GM21737 (cell line): ENCODE results near the gene TIPARP.
"Not testable (repeated sequence)": the region's sequence is repeated elsewhere in the genome, so short reads cannot be mapped to it uniquely, and the experiment has no call there.

Experiments
- ATAC-seq: cut with Tn5 transposase; IDR thresholded peaks from one replicate; pipeline ENCODE4 v1.9.1; 2021; ENCODE audit warnings: mild to moderate bottlenecking, moderate library complexity; ENCODE audit not compliant: unreplicated experiment

The TIPARP gene

GRCh38 chr3:156648086-156648485, 26.3 kb upstream of the TIPARP start:
- no peak for ATAC-seq

DNA sequence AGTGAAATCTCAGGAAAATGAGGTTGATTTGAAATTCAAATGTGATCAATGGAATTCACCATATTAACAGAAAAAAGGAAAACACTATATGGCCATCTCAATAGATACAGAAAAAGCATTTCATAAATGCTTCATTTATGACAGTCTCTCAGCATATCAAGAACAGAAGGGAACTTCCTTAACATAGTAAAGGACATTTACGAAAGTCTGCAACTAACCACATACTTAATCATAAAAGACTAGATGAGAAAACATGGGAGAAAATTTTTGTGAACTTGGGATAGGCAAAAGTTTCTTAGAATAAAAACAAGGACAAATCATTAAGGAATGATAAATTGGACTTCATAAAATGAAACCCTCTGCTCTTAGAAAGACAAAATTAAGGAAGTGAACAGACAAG, 24.7 kb upstream of the TIPARP start:
- no peak for ATAC-seq

GRCh38 chr3:156652661-156653060, 21.7 kb upstream of the TIPARP start:
- not testable (repeated sequence) for ATAC-seq

DNA sequence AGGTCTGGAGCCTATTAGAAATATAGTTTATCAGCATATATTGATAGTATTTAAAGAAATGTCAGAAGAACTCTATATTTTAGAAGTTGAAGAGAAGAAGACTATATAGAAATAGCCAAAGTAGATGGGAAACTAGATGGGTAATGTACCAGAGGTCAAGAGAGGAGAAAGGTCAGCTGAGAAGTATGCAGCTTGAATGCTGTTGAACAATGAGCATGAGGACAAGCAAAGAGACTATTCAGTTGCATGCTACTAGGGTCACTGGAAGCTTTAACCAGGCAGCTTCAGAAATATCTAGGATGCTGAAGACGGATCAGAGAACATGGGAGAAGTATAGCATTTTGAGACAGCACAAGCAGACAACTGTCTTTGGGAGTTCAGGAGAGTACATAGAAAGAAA, 19.6 kb upstream of the TIPARP start:
- ATAC-seq = no peak

DNA sequence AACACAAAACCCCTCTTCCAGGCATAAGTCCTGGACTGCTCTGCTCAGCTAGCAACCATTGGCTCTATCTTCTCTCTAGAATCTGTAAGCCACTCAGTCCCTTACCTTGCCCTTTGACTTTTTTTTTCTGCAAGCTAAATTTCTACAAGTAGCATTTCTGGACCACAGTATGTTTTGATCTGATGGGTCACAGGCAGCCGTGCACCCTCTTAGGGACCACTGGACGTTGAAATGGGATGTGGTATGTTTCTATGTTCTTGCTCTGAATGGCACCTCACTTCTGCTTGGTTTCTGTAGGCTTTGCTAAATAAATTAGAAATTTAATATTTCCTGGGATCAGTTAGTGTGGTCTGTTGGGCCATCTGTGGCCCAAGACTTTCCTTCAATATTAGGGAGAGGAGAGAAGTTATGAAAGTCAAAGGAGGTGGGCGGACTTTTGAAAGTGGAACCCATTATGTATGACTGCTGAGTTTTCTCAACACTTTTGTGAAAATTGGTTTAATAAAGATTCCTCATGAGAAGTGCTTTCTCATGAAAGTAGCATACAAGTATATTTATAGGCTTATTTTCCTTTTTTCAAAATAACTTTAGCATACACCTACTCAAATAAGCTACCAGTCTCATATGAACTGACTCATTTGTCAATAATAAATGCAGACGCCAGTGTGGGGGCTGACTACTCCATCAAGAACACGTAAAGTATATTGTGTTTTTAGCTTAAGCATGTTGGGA, 18.4 kb upstream of the TIPARP start:
- no peak for ATAC-seq

DNA sequence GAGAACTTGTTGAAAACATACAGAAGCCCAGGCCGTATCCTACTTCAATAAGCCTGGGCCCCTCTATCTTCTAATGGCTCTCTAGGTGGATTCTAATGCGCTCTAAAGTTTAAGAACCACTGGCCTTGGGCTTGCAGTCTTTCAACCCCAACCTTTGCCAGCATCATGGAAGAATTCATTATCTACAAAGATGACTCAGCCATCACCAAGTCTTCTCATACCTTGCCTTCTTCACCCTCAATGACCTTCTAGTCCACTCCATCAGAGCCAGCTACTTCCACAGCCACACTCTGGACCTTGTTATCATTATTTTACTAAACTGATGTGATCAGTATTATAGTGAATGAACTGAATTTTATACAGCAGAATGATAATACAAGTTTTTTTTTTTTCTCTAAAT, 16.9 kb upstream of the TIPARP start:
- no peak for ATAC-seq

DNA sequence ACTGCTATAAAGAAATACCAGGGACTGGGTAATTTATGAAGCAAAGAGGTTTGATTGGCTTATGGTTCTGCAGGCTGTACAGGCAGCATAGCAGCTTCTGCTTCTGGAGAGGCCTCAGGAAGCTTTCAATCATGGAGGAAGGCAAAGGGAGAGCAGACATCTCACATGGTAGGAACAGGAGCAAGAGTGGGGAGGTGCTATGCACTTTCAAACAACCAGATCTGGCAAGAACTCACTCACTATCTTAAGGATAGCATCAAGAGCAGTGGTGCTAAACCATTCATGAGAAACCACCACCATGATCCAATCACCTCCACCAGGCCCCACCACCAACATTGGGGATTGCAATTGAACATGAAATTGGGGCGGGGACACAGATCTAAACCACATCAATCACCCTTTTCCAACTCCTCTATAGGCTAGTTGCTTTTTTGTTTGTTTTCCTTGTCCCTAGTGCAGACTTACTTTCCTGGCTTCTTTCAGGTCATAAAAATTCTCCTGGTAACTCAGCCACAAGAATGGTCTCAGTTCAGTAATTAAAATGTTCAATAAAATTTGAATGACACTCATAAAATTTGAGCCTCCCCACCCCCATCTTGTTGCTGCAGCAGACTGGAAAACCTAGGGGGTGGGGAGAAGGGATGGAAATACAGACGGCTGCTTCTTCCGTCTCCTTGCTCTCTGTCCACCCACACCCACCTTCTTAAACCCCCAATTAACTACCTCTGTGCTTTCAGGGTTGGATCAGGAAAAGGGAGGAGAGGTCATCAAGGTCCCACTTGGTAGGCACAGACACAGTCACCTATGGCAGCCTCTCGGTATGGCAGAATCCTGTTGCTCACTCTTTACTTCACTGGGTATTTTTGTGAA, 16.3 kb upstream of the TIPARP start:
- no peak for ATAC-seq

- ATAC-seq = no peak
These were observed 15.7 kb upstream of the TIPARP start for GRCh38 chr3:156658732-156659090.

- no peak for ATAC-seq
These were observed 15.1 kb upstream of the TIPARP start for GRCh38 chr3:156659260-156659659.

DNA sequence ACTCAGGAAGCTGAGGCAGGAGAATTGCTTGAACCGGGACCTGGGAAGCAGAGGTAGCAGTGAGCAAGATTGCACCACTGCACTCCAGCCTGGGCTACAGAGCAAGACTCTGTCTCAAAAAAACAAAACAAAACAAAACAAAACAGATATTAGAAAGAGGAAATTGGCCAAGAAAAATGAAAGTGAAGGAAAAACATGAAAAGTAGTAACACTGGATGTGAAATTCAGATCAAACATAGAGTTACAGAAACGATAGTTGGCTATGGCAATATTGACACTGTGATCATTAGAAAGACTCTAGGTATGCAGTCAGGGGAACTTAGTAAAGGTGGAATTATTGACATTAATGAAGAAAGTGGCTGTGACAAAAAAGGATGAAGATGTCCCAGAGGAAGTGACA, 13.2 kb upstream of the TIPARP start:
- ATAC-seq = no peak

DNA sequence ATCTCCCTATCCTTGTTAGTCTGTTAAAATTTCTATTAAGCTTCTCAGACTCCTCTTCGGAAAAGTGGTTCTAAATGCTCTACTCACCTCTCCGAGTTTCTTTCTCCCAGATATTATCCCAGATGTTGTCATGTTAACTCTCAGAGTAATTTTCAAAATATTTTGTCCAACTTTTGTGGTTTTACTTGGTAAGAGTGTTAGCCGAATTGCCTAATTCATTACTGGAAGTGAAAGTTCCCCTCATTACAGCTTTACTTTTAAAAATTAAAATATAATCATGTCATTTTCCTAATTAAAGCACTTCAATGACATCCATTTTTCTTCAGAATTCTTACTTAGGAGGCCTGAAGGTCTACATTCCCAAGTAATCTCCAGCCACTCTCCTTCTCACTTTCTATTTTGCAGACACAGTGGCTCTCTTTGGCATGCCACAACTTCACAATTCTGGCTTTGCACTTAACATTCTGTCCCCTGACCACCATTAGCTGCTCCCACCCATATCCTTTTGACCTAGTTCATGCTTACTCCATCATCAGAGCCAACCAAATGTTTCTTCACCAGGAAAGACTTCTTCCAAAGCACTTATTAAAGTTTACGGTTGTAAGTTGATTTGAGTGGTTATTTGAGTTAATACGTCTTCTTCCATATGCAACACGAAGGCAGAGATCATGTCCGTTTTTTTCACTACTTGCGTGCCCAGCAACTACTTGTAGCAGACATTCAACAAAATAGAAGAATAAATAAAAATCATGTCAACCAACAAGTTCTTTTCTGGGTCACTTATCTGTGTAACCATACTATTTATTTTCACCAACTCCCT, 10.2 kb upstream of the TIPARP start:
- ATAC-seq = peak; percentile 1

DNA sequence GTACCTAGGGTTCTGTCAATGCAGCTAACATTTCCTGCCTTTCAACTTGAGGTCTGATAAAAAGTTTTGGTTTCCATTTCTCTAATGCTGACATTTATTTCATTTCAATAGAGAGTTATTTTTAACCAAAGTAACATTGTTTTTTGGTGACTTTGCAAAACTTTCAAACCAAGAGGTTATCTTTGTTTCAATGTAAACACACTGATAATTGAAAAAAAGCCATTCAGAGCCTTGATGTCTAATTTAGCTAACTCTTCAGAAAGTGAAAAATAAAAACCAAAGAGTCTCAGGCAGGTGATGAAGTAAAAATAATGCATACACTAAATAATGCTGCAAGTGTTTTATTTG, 9.6 kb upstream of the TIPARP start:
- peak; percentile 70 for ATAC-seq

GRCh38 chr3:156665291-156665690, 9.1 kb upstream of the TIPARP start:
- ATAC-seq = no peak

DNA sequence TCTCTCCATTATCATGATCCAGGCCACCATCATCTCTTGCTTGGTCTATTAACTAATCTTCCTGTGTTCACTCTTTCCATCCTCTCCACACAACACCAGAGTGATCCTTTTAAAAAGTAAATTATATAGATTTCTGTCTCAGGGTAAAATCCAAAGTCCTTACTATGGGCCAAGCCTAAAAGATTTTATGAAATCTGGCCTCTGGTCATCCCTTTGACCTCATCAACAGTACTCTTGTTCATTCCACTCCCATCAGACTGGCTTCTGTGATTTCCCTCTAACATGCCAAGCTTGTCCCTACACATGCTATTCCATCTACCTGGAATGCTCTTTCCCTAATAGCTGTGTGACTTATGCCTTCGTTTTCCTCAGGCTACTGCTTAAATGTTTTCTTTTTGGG, 8.3 kb upstream of the TIPARP start:
- no peak for ATAC-seq

- ATAC-seq = no peak
These were observed 6.2 kb upstream of the TIPARP start for GRCh38 chr3:156668073-156668763.

DNA sequence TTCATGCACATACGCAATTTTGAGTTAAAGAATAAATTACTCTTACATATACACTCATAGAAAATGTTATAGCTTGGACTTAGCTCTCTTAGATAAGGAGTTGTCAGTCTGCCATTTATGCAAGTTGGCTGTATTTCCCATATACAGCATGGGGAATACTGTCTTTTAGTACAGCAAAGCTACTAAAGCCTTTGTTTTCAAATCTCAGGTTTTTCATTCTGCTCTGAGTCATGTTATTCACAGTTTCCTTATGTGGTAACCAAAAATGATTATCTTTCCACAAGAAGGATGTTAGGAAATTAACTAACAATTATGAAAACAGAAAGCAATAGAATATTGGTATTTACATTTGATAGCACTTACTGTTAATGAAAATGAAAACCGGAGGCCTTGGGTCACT, 4.3 kb upstream of the TIPARP start:
- no peak for ATAC-seq

DNA sequence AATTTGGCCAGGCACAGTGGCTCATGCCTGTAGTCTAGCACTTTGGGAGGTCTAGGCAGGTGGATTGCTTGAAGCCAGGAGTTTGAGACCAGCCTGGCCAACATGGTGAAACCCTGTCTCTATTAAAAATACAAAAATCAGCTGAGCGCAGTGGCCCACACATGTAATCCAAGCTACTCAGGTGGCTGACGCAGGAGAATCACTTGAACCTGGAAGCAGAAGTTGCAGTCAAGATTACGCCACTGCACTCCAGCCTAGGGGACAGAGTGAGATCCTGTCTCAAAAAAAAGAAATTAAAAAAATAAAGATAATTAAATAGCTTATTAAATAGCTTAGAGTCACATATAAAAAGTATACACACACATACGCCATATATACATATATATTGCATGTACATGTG, 3.7 kb upstream of the TIPARP start:
- ATAC-seq = no peak

- no peak for ATAC-seq
These were observed 701 bp upstream of the TIPARP start for GRCh38 chr3:156673732-156674045.

DNA sequence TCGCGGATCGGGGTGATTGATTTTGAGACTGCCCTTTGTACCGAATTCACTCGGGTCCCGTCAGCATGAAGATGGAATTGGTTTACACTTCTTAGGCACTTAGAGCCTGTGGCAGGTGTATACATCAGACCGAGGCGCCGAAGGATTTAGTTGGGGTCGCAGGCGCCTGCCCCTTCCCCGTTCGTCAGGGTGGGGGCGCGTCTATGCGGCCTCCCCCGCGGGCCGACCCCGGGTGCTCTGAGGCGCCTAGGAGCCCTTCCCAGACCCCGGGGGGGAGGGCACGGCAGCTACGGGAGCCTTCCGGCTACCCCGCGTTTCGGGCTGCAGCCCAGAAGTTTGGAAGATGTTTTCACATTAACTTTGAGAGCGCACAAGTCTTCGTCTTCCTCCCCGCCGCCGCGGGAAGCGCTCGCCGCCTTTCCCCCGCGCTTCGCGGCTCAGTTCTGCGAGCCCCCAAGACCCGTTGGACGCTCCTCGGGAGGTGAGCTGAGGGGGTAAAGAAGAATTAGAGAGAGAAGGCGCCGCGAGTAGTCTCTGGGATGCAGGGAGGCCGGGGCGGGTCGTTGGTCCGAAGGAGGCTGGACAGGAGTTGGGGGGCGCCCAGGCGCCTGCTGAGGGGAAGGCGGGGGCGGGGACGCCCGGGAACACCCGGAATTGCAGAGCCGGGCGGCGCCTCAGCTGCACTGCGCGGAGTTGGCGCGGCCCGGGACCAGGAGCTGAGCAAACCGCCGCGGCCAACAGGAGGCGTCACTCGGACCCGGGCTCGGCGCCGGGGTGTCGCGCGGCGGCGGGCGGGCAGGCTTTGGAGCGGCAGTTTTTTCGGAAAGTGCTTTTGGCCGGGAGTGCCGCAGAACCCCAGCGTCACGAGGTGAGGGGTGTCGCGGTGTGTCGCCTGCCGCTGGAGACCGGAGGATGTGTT, 780 bp downstream of the TIPARP start:
- ATAC-seq = no peak
